ENCODE data around the gene CEP170B.
"Not testable (repeated sequence)": the region's sequence is repeated elsewhere in the genome, so short reads cannot be mapped to it uniquely, and the experiment has no call there.

Gene CEP170B

GRCh38 chr14:104879983-104880565 is 15.0 kb downstream of the CEP170B start:
- DNase-seq, result no peak

GRCh38 chr14:104880584-104881210 is 15.6 kb downstream of the CEP170B start:
- no peak for DNase-seq

GRCh38 chr14:104881369-104881979 is 16.4 kb downstream of the CEP170B start:
- peak; percentile 94 to 95 for DNase-seq

- DNase-seq, result no peak
These were observed 17.4 kb downstream of the CEP170B start for GRCh38 chr14:104882325-104882973.

GRCh38 chr14:104882991-104883660 is 18.1 kb downstream of the CEP170B start:
- no peak for DNase-seq

- DNase-seq, result no peak
These were observed 18.8 kb downstream of the CEP170B start for GRCh38 chr14:104883681-104884361.

- not testable (repeated sequence) for DNase-seq
These were observed 19.3 kb downstream of the CEP170B start for GRCh38 chr14:104884381-104884780.

- no peak for DNase-seq
These were observed 20.2 kb downstream of the CEP170B start for GRCh38 chr14:104885031-104885972.

- DNase-seq, result no peak
These were observed 21.1 kb downstream of the CEP170B start for GRCh38 chr14:104885973-104886689.

GRCh38 chr14:104886690-104887622 is 21.9 kb downstream of the CEP170B start:
- DNase-seq, result no peak

GRCh38 chr14:104887623-104888488 is 22.8 kb downstream of the CEP170B start:
- DNase-seq, result no peak

GRCh38 chr14:104888489-104889374 is 23.7 kb downstream of the CEP170B start:
- DNase-seq, result no peak

- DNase-seq, result no peak
These were observed 24.3 kb downstream of the CEP170B start for GRCh38 chr14:104889375-104889757.

GRCh38 chr14:104890292-104890691 is 25.2 kb downstream of the CEP170B start:
- DNase-seq, result not testable (repeated sequence)

GRCh38 chr14:104891121-104891551 is 26.1 kb downstream of the CEP170B start:
- no peak for DNase-seq

GRCh38 chr14:104891664-104892530 is 26.8 kb downstream of the CEP170B start:
- no peak for DNase-seq
